ENCODE data around the gene CAV3.
"Not testable (repeated sequence)": the region's sequence is repeated elsewhere in the genome, so short reads cannot be mapped to it uniquely, and the experiment has no call there.

The CAV3 gene

DNA sequence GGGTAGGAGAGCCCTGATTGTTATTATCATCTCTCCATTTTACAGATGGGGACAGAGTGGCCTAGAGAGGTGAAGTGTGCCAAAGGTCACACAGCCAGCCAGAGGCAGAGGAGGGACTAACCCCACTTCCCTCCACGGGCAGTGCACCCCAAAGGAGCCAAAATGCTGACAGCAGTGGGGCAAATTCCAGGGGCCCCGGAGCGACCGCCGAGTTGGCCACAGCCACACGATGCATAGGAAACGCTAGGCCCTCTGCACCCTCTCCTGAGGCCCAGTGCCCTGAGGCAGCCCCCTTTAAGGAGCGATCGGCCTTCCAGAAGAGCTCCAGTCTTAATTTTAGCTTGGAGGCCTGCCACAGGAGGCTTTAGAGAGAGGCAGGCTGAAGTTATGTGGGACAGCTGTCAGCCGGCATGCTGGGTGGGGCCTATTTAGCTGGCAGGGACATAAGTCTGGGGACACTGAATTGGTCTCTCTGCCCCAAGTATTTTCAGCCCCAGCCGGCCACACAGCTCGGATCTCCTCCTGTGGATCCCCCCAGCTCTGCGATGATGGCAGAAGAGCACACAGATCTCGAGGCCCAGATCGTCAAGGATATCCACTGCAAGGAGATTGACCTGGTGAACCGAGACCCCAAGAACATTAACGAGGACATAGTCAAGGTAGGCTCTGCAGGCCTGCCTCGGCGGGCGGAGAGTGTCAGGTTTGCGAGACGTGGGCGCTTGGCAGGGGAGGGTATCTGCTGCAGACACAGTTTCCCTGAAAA lies at the start of gene CAV3:
Gene CAV3, plus strand, starts transcription at position 471 of the 763 bp plus-strand sequence. Its CDS starts 75 bp downstream, at position 546.
- TF ChIP-seq, protein P1, sequence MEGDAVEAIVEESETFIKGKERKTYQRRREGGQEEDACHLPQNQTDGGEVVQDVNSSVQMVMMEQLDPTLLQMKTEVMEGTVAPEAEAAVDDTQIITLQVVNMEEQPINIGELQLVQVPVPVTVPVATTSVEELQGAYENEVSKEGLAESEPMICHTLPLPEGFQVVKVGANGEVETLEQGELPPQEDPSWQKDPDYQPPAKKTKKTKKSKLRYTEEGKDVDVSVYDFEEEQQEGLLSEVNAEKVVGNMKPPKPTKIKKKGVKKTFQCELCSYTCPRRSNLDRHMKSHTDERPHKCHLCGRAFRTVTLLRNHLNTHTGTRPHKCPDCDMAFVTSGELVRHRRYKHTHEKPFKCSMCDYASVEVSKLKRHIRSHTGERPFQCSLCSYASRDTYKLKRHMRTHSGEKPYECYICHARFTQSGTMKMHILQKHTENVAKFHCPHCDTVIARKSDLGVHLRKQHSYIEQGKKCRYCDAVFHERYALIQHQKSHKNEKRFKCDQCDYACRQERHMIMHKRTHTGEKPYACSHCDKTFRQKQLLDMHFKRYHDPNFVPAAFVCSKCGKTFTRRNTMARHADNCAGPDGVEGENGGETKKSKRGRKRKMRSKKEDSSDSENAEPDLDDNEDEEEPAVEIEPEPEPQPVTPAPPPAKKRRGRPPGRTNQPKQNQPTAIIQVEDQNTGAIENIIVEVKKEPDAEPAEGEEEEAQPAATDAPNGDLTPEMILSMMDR (conservative IDR thresholded peaks at IDR 0.05; ENCODE audit: low read depth, low read length), result no peak
- DNase-seq (ENCODE audit: low read depth), result no peak
- no peak within 1 kb of the TSS for H3K4me3 ChIP-seq (ENCODE audit: low read depth, low read length)

DNA sequence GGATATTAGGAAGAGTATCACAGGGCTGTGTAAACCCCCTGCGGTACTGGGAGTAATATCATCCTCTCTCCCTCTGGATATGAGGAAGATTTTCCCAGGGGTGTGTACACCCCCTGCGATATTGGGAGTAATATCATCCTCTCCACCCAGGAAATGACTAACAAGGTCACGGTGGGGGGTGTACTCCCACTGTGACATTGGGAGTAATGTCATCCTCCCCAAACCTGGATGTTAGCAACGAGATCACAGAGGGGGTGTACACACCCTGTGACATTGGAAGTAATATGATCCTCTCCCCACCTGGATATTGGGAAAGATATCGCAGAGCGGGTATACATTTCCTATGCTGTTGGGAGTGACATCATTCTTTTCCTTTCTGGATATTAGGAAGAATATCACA lies 48.6 kb upstream of the CAV3 start:
- not testable (repeated sequence) for DNase-seq (ENCODE audit: low read depth); H3K4me3 ChIP-seq (ENCODE audit: low read depth, low read length)

DNA sequence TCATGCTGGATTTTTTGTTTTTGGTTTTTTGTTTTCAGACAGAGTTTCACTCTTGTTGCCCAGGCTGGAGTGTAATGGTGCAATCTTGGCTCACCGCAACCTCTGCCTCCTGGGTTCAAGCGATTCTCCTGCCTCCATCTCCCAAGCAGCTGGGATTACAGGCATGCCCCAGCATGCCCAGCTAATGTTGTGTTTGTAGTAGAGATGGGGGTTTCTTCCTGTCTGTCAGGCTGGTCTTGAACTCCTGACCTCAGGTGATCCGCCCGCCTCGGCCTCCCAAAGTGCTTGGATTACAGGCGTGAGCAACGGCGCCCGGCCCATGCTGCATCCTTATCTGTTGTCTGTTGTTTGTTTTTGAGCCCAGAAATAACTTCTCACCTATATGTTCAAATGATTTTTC lies 42.3 kb upstream of the CAV3 start:
- H3K4me3 ChIP-seq (ENCODE audit: low read depth, low read length); DNase-seq (ENCODE audit: low read depth): not testable (repeated sequence)

DNA sequence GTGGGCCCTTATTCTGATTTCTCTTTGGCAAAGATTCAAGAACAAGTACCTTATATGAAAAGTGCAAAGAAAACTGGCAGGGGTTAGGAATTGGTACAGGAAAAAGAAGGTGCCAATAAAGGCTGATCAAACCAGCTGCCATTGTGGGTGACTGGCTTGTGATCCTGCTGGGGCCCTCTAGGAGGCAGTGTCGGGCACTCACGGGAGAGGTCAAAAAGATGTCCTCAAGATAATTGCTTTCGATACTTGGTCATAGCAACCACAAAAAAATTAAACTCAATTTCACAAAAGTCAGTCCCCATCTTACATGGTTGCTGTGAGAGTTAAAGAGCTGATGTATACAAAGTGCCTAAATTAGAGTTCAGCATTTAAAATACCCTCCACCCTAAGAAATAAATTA lies 31.0 kb upstream of the CAV3 start:
- no peak overlapping the region for H3K4me3 ChIP-seq (ENCODE audit: low read depth, low read length)
- DNase-seq (ENCODE audit: low read depth), result no peak
- TF ChIP-seq, protein P1 (conservative IDR thresholded peaks at IDR 0.05; ENCODE audit: low read depth, low read length), result peak; percentile 35

DNA sequence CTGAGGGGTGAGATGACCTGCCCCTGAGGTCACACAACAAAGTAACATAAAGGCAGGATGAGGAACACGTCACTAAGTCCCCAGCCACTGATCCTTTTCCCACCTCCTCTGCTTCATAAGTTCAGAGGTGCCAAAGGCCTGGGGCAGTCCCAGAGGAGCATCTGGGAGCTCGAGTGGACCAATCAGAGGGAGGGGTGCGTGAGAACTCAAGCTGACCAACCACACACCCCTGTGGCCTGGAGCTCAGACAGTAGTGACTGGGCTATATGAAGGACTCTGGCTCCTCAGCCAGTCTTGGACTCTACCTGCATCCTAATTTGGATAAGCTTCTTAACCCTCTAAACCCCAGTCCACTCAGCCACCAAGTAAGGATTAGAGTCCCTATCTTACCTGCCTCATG lies 28.0 kb upstream of the CAV3 start:
- TF ChIP-seq, protein P1 (conservative IDR thresholded peaks at IDR 0.05; ENCODE audit: low read depth, low read length), result no peak
- DNase-seq (ENCODE audit: low read depth), result no peak
- no peak overlapping the region for H3K4me3 ChIP-seq (ENCODE audit: low read depth, low read length)

DNA sequence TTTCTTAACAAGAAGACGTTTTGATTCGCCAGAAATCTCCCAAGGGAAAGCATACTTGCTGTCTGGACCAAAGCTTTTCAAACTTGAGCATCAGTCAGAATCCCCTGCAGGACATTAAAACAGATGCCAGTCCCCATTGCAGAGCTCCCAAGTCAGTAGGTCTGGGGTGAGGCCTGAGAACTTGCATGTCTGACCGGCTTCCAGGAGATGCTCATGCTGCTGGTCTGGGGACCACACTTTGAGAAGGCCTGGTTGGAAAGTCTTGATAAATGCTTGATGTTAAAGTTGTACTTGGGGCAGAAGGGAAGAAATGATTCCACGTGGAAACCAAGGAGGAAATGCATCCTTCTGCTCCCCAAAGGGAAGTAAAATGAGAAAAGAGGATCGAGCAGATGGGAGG lies 24.3 kb upstream of the CAV3 start:
- no peak for DNase-seq (ENCODE audit: low read depth)
- H3K4me3 ChIP-seq (ENCODE audit: low read depth, low read length), result no peak overlapping the region
- TF ChIP-seq, protein P1 (conservative IDR thresholded peaks at IDR 0.05; ENCODE audit: low read depth, low read length), result no peak

DNA sequence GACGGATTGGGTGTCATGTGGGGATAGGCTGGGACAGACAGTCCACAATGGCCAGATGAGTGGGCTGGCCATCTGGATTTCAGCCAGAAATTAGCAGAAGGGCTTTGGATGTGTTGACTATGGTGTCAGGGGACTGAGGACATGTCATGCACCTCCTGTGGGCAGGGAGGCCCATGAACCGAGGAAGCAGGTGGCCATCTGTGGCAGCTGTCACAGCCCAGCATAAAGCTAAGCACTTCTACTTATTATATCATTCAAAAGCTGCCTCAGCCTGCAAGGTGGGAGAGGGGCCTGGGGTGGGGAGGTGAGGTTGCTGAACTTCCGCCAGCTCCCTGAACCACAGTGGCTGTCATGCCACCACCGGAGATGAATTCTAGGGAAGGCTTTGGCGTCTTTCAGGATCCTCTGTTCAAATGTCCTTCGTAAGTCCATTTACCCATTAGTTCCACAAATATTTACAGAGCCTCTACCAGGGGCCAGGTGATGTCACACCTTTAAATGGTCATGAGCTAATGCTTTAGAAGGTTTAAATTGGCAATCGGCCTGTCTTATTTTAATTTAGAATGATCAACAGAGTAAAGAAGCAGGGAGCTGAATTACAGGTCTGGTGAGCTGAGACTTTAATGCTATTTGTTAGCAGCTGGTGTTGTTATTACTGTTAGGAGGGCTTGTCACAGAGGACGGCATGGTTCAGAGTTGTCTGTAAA lies 23.6 kb upstream of the CAV3 start:
- TF ChIP-seq, protein P1 (conservative IDR thresholded peaks at IDR 0.05; ENCODE audit: low read depth, low read length), result no peak
- no peak for DNase-seq (ENCODE audit: low read depth)
- H3K4me3 ChIP-seq (ENCODE audit: low read depth, low read length), result no peak overlapping the region

All from choroid plexus epithelial cell (primary cell).